ENCODE results near the gene ESYT2.

The ESYT2 gene

DNA sequence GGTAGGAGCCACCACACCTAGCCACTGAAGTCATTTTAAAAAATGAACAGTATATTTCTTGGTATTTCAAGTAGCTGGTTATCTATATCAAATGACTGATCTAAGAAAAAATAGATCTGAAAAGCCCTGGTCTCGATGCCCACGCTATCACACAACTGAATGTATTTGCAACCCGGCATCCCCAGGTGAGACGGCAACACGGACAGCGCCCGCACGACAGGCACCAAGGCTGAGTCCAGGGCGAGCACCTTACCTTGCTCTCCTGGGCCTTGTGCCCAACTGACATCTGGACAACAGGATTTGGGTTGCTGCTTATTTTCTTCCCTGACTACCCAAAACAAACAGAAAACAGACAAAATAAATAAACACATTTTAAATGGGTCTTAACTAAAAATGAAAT is 79.9 kb downstream of the ESYT2 start:
- H3K79me2 ChIP-seq (ENCODE audit: low read length) = no peaks in the 10 kb centered on the region
- H3K27ac ChIP-seq (ENCODE audit: low read length) = no peak overlapping the region
- H4K20me1 ChIP-seq (ENCODE audit: insufficient read depth, low read length) = no peaks in the 10 kb centered on the region
- H3K4me3 ChIP-seq (ENCODE audit: low read length) = no peak overlapping the region
- no peak overlapping the region for H3K4me2 ChIP-seq (ENCODE audit: low read depth, low read length)
- DNase-seq = no peak
- no peak overlapping the region for H2AFZ ChIP-seq (ENCODE audit: low read length)
- H3K36me3 ChIP-seq (replicated peaks; ENCODE audit: insufficient read depth, low read length) = no peaks in the 10 kb centered on the region; the same call in 1 of the 2 replicates
- no peaks in the 10 kb centered on the region for H3K9me2 ChIP-seq (replicated peaks; ENCODE audit: insufficient read depth, low read length)
- no peaks in the 10 kb centered on the region for H3K4me1 ChIP-seq (ENCODE audit: low read length)
- no peaks in the 10 kb centered on the region for H3K9me3 ChIP-seq (replicated peaks; ENCODE audit: insufficient read depth, low read length)
- H3K9ac ChIP-seq (ENCODE audit: low read length) = no peak overlapping the region
- no peaks in the 10 kb centered on the region for H3K27me3 ChIP-seq (replicated peaks; ENCODE audit: insufficient read depth, low read length)
- H3F3A ChIP-seq (ENCODE audit: insufficient read depth, low read length) = no peaks in the 10 kb centered on the region
- TF ChIP-seq EZH2 (optimal IDR thresholded peaks at IDR 0.05; ENCODE audit: low read depth, low read length) (no peak), EZH2phosphoT487 (IDR thresholded peaks at IDR 0.05; ENCODE audit: low read length) (no peak)
- TF ChIP-seq, protein P1, sequence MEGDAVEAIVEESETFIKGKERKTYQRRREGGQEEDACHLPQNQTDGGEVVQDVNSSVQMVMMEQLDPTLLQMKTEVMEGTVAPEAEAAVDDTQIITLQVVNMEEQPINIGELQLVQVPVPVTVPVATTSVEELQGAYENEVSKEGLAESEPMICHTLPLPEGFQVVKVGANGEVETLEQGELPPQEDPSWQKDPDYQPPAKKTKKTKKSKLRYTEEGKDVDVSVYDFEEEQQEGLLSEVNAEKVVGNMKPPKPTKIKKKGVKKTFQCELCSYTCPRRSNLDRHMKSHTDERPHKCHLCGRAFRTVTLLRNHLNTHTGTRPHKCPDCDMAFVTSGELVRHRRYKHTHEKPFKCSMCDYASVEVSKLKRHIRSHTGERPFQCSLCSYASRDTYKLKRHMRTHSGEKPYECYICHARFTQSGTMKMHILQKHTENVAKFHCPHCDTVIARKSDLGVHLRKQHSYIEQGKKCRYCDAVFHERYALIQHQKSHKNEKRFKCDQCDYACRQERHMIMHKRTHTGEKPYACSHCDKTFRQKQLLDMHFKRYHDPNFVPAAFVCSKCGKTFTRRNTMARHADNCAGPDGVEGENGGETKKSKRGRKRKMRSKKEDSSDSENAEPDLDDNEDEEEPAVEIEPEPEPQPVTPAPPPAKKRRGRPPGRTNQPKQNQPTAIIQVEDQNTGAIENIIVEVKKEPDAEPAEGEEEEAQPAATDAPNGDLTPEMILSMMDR (IDR thresholded peaks at IDR 0.05; ENCODE audit: low read length) = no peak

DNA sequence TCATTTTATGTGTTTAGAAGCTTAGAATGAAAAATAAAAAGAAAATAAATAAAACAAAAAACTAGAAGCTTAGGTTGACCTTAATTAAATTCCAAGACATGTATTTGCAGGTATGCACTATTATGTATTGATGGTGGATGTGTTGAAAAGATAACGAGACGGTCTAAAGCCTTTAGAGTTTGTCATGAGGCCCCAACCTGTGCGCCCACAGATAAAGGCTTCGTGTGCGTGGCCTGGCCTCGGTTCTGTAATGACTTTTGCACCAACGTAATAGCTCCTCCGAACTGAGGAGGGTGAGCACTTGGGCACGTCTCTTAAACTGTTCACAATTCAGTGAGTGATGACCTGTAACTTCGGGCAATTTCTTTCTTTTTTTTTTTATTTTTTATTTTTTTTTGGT is 81.0 kb downstream of the ESYT2 start:
- Histone ChIP-seq H3K9me2 (replicated peaks; ENCODE audit: insufficient read depth, low read length) (no peaks in the 10 kb centered on the region), H3K36me3 (replicated peaks; ENCODE audit: insufficient read depth, low read length) (no peaks in the 10 kb centered on the region; the same call in 1 of the 2 replicates), H3F3A (ENCODE audit: insufficient read depth, low read length) (no peaks in the 10 kb centered on the region), H3K9me3 (replicated peaks; ENCODE audit: insufficient read depth, low read length) (no peaks in the 10 kb centered on the region), H3K27ac (ENCODE audit: low read length) (no peak overlapping the region), H3K27me3 (replicated peaks; ENCODE audit: insufficient read depth, low read length) (no peaks in the 10 kb centered on the region), H2AFZ (ENCODE audit: low read length) (no peak overlapping the region), H3K79me2 (ENCODE audit: low read length) (no peaks in the 10 kb centered on the region), H3K4me3 (ENCODE audit: low read length) (no peak overlapping the region), H4K20me1 (ENCODE audit: insufficient read depth, low read length) (no peaks in the 10 kb centered on the region), H3K4me1 (ENCODE audit: low read length) (no peaks in the 10 kb centered on the region), H3K9ac (ENCODE audit: low read length) (no peak overlapping the region), H3K4me2 (ENCODE audit: low read depth, low read length) (no peak overlapping the region)
- TF ChIP-seq, protein P1 (IDR thresholded peaks at IDR 0.05; ENCODE audit: low read length) = no peak
- TF ChIP-seq EZH2 (optimal IDR thresholded peaks at IDR 0.05; ENCODE audit: low read depth, low read length) = no peak
- TF ChIP-seq EZH2phosphoT487 (IDR thresholded peaks at IDR 0.05; ENCODE audit: low read length) = no peak
- no peak for DNase-seq

DNA sequence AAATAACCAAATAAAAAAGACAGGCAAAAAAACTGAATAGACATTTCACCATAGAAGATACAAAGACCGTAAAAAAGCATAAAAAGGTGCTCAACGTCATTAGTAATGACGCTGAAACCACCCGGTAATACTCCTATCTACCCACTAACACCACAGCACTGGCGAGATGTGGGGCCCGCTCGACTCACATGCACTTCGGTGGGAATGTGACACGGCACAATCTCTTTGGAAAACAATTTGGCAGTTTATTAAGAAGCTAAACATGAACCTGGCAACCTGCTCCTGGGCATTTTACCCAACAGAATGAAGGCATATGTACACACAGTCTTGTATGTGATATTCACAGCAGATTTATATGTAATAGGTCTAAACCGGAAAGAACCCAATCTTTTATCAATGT is 81.9 kb downstream of the ESYT2 start:
- no peak overlapping the region for H2AFZ ChIP-seq (ENCODE audit: low read length)
- no peaks in the 10 kb centered on the region for H3F3A ChIP-seq (ENCODE audit: insufficient read depth, low read length)
- DNase-seq = no peak
- no peaks in the 10 kb centered on the region for H4K20me1 ChIP-seq (ENCODE audit: insufficient read depth, low read length)
- TF ChIP-seq, protein P1 (IDR thresholded peaks at IDR 0.05; ENCODE audit: low read length) = no peak
- no peak for TF ChIP-seq EZH2 (optimal IDR thresholded peaks at IDR 0.05; ENCODE audit: low read depth, low read length)
- no peak for TF ChIP-seq EZH2phosphoT487 (IDR thresholded peaks at IDR 0.05; ENCODE audit: low read length)
- no peaks in the 10 kb centered on the region for H3K9me3 ChIP-seq (replicated peaks; ENCODE audit: insufficient read depth, low read length)
- no peaks in the 10 kb centered on the region; the same call in 1 of the 2 replicates for H3K36me3 ChIP-seq (replicated peaks; ENCODE audit: insufficient read depth, low read length)
- H3K9ac ChIP-seq (ENCODE audit: low read length) = no peak overlapping the region
- H3K27me3 ChIP-seq (replicated peaks; ENCODE audit: insufficient read depth, low read length) = no peaks in the 10 kb centered on the region
- no peaks in the 10 kb centered on the region for H3K79me2 ChIP-seq (ENCODE audit: low read length)
- no peaks in the 10 kb centered on the region for H3K9me2 ChIP-seq (replicated peaks; ENCODE audit: insufficient read depth, low read length)
- no peak overlapping the region for H3K4me2 ChIP-seq (ENCODE audit: low read depth, low read length)
- no peak overlapping the region for H3K27ac ChIP-seq (ENCODE audit: low read length)
- H3K4me1 ChIP-seq (ENCODE audit: low read length) = no peaks in the 10 kb centered on the region
- no peak overlapping the region for H3K4me3 ChIP-seq (ENCODE audit: low read length)
